GM12864 (cell line): ENCODE results near the gene LTB.

Experiments used
- DNase-seq: peaks from one replicate; pipeline ENCODE4 v3.0.0-alpha.2; 2011; ENCODE audit warnings: low read depth
- H3K4me3 ChIP-seq: 2 replicates; pipeline ENCODE4 v1.5.1; 2011; ENCODE audit warnings: mild to moderate bottlenecking, low read depth, low read length, control low read depth
- TF ChIP-seq, protein P1 (sequence below): IDR thresholded peaks from 2 replicates; pipeline ENCODE4 v1.5.1; 2011; ENCODE audit warnings: low read depth, mild to moderate bottlenecking, moderate library complexity, low read length, control low read depth, inconsistent platforms; ENCODE audit errors: missing control alignments

LTB gene

DNA sequence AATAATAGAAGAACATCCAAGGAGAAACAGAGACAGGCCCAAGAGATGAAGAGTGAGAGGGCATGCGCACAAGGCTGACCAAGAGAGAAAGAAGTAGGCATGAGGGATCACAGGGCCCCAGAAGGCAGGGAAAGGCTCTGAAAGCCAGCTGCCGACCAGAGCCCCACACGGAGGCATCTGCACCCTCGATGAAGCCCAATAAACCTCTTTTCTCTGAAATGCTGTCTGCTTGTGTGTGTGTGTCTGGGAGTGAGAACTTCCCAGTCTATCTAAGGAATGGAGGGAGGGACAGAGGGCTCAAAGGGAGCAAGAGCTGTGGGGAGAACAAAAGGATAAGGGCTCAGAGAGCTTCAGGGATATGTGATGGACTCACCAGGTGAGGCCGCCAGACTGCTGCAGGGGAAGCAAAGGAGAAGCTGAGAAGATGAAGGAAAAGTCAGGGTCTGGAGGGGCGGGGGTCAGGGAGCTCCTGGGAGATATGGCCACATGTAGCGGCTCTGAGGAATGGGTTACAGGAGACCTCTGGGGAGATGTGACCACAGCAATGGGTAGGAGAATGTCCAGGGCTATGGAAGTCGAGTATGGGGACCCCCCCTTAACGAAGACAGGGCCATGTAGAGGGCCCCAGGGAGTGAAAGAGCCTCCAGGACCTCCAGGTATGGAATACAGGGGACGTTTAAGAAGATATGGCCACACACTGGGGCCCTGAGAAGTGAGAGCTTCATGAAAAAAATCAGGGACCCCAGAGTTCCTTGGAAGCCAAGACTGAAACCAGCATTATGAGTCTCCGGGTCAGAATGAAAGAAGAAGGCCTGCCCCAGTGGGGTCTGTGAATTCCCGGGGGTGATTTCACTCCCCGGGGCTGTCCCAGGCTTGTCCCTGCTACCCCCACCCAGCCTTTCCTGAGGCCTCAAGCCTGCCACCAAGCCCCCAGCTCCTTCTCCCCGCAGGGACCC, 7.8 kb downstream of the LTB start:
- TF ChIP-seq, protein P1, sequence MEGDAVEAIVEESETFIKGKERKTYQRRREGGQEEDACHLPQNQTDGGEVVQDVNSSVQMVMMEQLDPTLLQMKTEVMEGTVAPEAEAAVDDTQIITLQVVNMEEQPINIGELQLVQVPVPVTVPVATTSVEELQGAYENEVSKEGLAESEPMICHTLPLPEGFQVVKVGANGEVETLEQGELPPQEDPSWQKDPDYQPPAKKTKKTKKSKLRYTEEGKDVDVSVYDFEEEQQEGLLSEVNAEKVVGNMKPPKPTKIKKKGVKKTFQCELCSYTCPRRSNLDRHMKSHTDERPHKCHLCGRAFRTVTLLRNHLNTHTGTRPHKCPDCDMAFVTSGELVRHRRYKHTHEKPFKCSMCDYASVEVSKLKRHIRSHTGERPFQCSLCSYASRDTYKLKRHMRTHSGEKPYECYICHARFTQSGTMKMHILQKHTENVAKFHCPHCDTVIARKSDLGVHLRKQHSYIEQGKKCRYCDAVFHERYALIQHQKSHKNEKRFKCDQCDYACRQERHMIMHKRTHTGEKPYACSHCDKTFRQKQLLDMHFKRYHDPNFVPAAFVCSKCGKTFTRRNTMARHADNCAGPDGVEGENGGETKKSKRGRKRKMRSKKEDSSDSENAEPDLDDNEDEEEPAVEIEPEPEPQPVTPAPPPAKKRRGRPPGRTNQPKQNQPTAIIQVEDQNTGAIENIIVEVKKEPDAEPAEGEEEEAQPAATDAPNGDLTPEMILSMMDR: peak; percentile 10
- peak overlapping the region; percentile 79 for H3K4me3 ChIP-seq
- DNase-seq: no peak

DNA sequence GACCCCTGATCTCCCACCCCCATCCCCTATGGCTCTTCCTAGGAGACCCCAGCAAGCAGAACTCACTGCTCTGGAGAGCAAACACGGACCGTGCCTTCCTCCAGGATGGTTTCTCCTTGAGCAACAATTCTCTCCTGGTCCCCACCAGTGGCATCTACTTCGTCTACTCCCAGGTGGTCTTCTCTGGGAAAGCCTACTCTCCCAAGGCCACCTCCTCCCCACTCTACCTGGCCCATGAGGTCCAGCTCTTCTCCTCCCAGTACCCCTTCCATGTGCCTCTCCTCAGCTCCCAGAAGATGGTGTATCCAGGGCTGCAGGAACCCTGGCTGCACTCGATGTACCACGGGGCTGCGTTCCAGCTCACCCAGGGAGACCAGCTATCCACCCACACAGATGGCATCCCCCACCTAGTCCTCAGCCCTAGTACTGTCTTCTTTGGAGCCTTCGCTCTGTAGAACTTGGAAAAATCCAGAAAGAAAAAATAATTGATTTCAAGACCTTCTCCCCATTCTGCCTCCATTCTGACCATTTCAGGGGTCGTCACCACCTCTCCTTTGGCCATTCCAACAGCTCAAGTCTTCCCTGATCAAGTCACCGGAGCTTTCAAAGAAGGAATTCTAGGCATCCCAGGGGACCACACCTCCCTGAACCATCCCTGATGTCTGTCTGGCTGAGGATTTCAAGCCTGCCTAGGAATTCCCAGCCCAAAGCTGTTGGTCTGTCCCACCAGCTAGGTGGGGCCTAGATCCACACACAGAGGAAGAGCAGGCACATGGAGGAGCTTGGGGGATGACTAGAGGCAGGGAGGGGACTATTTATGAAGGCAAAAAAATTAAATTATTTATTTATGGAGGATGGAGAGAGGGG, 8.8 kb downstream of the LTB start:
- TF ChIP-seq, protein P1: no peak
- no peak for DNase-seq
- H3K4me3 ChIP-seq: peak overlapping the region; percentile 55

DNA sequence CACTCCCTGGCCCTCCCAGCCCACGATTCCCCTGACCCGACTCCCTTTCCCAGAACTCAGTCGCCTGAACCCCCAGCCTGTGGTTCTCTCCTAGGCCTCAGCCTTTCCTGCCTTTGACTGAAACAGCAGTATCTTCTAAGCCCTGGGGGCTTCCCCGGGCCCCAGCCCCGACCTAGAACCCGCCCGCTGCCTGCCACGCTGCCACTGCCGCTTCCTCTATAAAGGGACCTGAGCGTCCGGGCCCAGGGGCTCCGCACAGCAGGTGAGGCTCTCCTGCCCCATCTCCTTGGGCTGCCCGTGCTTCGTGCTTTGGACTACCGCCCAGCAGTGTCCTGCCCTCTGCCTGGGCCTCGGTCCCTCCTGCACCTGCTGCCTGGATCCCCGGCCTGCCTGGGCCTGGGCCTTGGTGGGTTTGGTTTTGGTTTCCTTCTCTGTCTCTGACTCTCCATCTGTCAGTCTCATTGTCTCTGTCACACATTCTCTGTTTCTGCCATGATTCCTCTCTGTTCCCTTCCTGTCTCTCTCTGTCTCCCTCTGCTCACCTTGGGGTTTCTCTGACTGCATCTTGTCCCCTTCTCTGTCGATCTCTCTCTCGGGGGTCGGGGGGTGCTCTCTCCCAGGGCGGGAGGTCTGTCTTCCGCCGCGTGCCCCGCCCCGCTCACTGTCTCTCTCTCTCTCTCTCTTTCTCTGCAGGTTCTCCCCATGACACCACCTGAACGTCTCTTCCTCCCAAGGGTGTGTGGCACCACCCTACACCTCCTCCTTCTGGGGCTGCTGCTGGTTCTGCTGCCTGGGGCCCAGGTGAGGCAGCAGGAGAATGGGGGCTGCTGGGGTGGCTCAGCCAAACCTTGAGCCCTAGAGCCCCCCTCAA, 9.9 kb downstream of the LTB start, which contains the start of gene LTA:
LTA (plus strand) TSS at position 249 of the 871 bp plus-strand sequence; CDS start at position 703, 454 bp downstream.
- peak within 1 kb of the TSS; percentile 55 for H3K4me3 ChIP-seq
- TF ChIP-seq, protein P1: no peak

DNA sequence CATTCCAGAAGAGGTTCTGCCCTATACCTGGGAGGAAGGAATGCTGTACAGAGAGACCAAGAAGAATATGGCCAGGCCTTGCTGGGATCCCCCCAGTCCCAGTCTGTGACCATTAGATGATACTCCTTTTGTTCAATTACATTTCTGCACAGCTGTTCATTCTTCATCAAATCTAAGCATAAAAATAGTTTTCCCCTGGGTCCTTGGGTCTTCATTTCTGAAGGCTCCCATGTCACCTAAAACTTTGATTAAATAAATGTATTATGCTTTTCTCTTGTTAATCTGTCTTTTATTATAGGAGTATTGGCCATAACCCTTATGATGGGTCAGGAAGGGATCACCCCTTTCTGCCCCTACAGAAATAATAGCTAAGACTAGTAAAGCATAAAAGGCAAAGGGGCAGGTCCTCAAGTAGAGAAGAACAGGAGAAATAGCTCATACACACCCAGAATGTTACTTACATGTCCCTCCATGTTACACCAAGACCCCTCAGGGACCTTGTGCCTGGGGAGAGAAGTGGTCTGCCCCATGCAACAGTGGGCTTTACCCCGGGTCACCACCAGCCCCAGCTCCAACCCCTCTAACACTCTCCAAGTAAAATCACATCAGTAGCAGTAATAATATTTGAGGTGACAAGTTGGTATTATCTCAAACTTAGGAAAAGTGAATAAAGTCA, 12.2 kb downstream of the LTB start:
- TF ChIP-seq, protein P1: no peak
- no peak overlapping the region for H3K4me3 ChIP-seq
- DNase-seq: no peak

More for the DNA sequence above, 9.9 kb downstream of the LTB start, which contains the start of gene LTA:
- DNase-seq: peak; percentile 68

GRCh38 chr6:31568537-31568961, 13.7 kb downstream of the LTB start:
- TF ChIP-seq, protein P1: no peak
- no peak overlapping the region; the same call in 1 of the 2 replicates for H3K4me3 ChIP-seq
- peak; percentile 90 for DNase-seq
